Adrenal gland (tissue), 12 donors: ENCODE results near the gene FAM120B. TPM values are rescaled to one million over a fixed set of nuclear protein-coding genes. Genes with fewer than 3 reads are reported as not detected.

Experiments
- DNase-seq, 7 donors: peaks; one replicate each; pipeline ENCODE4 v3.0.0-alpha.2; 2019 to 2020
- H3K27ac ChIP-seq, 5 donors: fragments of 200-600 bp; sonication (generic) in 4 of 5; 1 replicate in 3 of 5; 2 replicates in 2 of 5; pipeline versions ENCODE4 v1.5.1 to v1.8.0; 2016 to 2020; ENCODE audit warnings: mild to moderate bottlenecking in 1 of 5
- H3K27me3 ChIP-seq: fragments of 200-600 bp; 2 replicates; pipeline ENCODE4 v1.8.0; 2021
- H3K36me3 ChIP-seq, 2 donors: fragments of 200-600 bp; replicated peaks in 1 of 2; 1 replicate in 1 of 2; 2 replicates in 1 of 2; pipeline versions ENCODE4 v1.5.1 to v1.8.0; 2018 to 2022
- H3K4me1 ChIP-seq, 2 donors: fragments of 200-600 bp; replicated peaks in 1 of 2; 1 replicate in 1 of 2; 2 replicates in 1 of 2; pipeline versions ENCODE4 v1.5.1 to v1.8.0; 2018 to 2021
- H3K4me3 ChIP-seq, 4 donors: fragments of 200-600 bp; sonication (generic) in 3 of 4; one replicate each; pipeline ENCODE4 v1.5.1; 2016 to 2018
- H3K9me3 ChIP-seq, 3 donors: fragments of 200-600 bp; sonication (generic) in 1 of 3; replicated peaks in 1 of 3; 1 replicate in 2 of 3; 2 replicates in 1 of 3; pipeline versions ENCODE4 v1.5.1 to v1.8.0; 2016 to 2021
- CTCF ChIP-seq, 6 experiments: fragments of 450-650 bp in 4 of 6; fragments of 200-600 bp in 2 of 6; sonication (generic) in 1 of 6; IDR thresholded peaks; 1 replicate in 5 of 6; 2 replicates in 1 of 6; pipeline versions ENCODE4 v1.5.1 to v1.8.0; 2016 to 2021; ENCODE audit warnings: antibody characterized with exemption in 6 of 6, mild to moderate bottlenecking in 2 of 6, moderate library complexity in 1 of 6
- POLR2A ChIP-seq, 2 donors: fragments of 450-650 bp; IDR thresholded peaks; one replicate each; pipeline ENCODE4 v1.6.1; 2017; ENCODE audit warnings: antibody characterized with exemption in 2 of 2, mild to moderate bottlenecking in 2 of 2, moderate library complexity in 1 of 2
- WGBS, 4 donors: extraction: QIAGEN DNeasy Blood & Tissue Kit in 2 of 4; methylation state at CpG; one replicate each; pipeline versions ENCODE4 v1.1.5 to v1.1.7; 2013 to 2017; 5-methylcytosine and 5-hydroxymethylcytosine counted together
- intact Hi-C, 2 donors: fragments of 100-400 bp; cut with DNase I; formaldehyde crosslinking; loops; one replicate each; pipeline versions ENCODE4 v1.14.1 to v1.15.0; 2022 to 2023
- polyA plus RNA-seq, 3 donors: library from polyadenylated mRNA; stranded (reverse); fragments of 200-250 nt in 2 of 3; fragments of 350-450 nt in 1 of 3; fragmentation: Illumina TruSeq in 1 of 3; extraction: RNeasy Lipid Tissue Mini Kit (QIAGEN cat#74804) in 1 of 3; gene quantifications; one replicate each; pipeline ENCODE4 v1.2.3, GENCODE V29; 2013 to 2014
- total RNA-seq, 9 donors: library from RNA; depleted of rRNA in 4 of 9; stranded (reverse); fragments of >200 nt in 4 of 9; fragments of 120-200 nt in 1 of 9; fragmentation: NEBNext Ultra II Directional in 1 of 9; extraction: Animal tissue kit (Norgen Biotek cat#: 25700) in 1 of 9; gene quantifications; one replicate each; pipeline versions ENCODE4 v1.1.0 to v1.2.4, GENCODE V29; 2013 to 2023
- donor health status: healthy with polysubstance abuse.
- donor health status: Bipolar disorder and iron deficiency.
- donor health status: DM: yes; HTN: yes; CAD: no.
- donor health status: DM: no; HTN: no; CAD: no.
- donor health status: DM: no; HTN: no; CAD: no.
- donor health status: DM: yes; HTN: yes; CAD: no.

FAM120B gene
- total and polyA plus RNA-seq, 12 donors: 12.4 to 42.0 (median 27.4) TPM

DNA sequence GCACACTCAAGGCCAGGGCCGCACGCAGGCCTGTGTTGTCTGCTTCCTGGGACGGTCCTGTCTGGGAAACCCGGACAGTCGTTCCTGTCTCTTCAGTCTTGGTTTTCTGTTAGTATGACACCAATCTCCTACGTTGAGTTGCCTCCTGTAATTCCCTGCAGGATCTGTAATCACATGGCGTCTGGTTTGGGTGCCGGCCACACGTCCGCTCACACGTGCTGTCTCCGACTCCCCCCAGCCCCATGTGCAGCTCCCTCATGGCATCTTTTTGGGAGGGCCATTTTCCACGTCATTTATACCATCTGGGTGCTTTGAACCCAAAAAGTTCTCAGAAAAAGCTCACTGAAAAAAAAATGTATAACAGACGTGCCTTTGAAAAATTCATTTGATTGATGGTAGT, 38.9 kb upstream of the FAM120B start:
- intact Hi-C loops: no loop called here
- H3K9me3 ChIP-seq: no peaks in the 10 kb centered on the region
- H3K27me3 ChIP-seq: no peaks in the 10 kb centered on the region
- H3K4me1 ChIP-seq: no peaks in the 10 kb centered on the region
- H3K4me3 ChIP-seq: no peak overlapping the region
- no peak for DNase-seq
- no peak for TF ChIP-seq CTCF (IDR thresholded peaks at IDR 0.05)
- no peak for TF ChIP-seq POLR2A (IDR thresholded peaks at IDR 0.05)
- H3K36me3 ChIP-seq: no peaks in the 10 kb centered on the region
- H3K27ac ChIP-seq: no peak overlapping the region
- WGBS, 4 donors: 74 to 86% (median 81%) methylated on average over 14 of the region's 14 CpGs

GRCh38 chr6:170268216-170269129, 38.1 kb upstream of the FAM120B start:
- no peak for TF ChIP-seq POLR2A (IDR thresholded peaks at IDR 0.05)
- no peak for DNase-seq

GRCh38 chr6:170269151-170269845, 37.3 kb upstream of the FAM120B start:
- no peak overlapping the region for H3K27ac ChIP-seq
- WGBS, 4 donors: 86 to 90% (median 88%) methylated on average over 17 to 22 of the region's 22 CpGs
- no peak for DNase-seq

More at GRCh38 chr6:170268216-170269129, 38.1 kb upstream of the FAM120B start:
- 77 to 91% (median 87%) methylated on average over 14 to 22 of the region's 22 CpGs for WGBS, 4 donors
- no peak overlapping the region for H3K27ac ChIP-seq
- H3K9me3 ChIP-seq: no peaks in the 10 kb centered on the region
- no peaks in the 10 kb centered on the region for H3K4me1 ChIP-seq
- intact Hi-C loops: no loop called here
- no peaks in the 10 kb centered on the region for H3K36me3 ChIP-seq
- H3K27me3 ChIP-seq: no peaks in the 10 kb centered on the region
- no peak overlapping the region for H3K4me3 ChIP-seq

DNA sequence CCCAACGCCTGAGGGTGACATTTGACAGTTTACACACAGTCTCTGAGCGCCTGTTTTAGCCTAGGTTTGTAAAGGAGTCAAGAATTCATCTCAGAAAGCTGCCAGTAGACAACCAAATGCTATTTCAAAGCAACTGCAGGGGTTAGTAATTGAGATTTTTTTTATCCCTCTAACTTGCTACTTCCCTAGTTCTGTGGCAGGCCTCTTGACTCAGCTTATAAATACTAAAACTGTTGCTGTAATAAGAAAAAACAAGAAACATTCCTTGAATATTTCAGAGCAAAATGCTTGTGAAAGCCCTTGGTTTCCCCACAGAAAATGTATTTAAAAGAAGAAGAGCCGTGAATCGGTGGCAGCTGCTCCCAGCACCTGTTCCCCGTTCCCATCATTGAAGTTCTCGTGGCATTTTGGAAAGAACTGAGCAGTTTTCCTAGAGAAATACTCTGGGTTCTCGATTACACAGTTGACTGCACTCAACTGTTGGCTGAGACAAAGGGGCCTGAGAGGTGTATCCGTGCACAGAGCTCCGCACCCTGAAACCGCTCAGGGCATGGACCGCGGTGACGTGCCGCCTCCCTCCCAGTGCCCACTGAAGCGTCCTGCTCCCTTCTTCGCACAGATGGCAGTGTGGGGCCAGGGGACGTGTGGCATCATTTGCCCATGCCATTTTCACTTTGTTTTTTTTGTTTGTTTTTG, 36.6 kb upstream of the FAM120B start:
- intact Hi-C loops: no loop called here
- Histone ChIP-seq H3K36me3 (no peaks in the 10 kb centered on the region), H3K4me1 (no peaks in the 10 kb centered on the region), H3K27ac (no peak overlapping the region), H3K9me3 (no peaks in the 10 kb centered on the region), H3K4me3 (no peak overlapping the region), H3K27me3 (no peaks in the 10 kb centered on the region)
- WGBS, 4 donors: 76 to 88% (median 85%) methylated on average over 17 of the region's 17 CpGs
- no peak for DNase-seq
- TF ChIP-seq CTCF (IDR thresholded peaks at IDR 0.05) (no peak), POLR2A (IDR thresholded peaks at IDR 0.05) (no peak)

More at GRCh38 chr6:170269151-170269845, 37.3 kb upstream of the FAM120B start:
- Histone ChIP-seq H3K4me3 (no peak overlapping the region), H3K9me3 (no peaks in the 10 kb centered on the region), H3K36me3 (no peaks in the 10 kb centered on the region), H3K27me3 (no peaks in the 10 kb centered on the region), H3K4me1 (no peaks in the 10 kb centered on the region)
- intact Hi-C loops: no loop called here
- TF ChIP-seq POLR2A (IDR thresholded peaks at IDR 0.05): no peak
- TF ChIP-seq CTCF (IDR thresholded peaks at IDR 0.05): no peak
